IMR-90 (cell line): ENCODE results near the gene CEP70. TPM values are rescaled to one million over a fixed set of nuclear protein-coding genes. Genes with fewer than 3 reads are reported as not detected.

Experiments used
- ATAC-seq: fragments of 200-7000 bp; cut with Tn5 transposase; 2 replicates; pipeline ENCODE4 v1.9.1; 2020; ENCODE audit warnings: low read depth, mild to moderate bottlenecking, moderate library complexity
- BruUV-seq: library from RNA; stranded (reverse); fragments of 400-500 nt; replicated peaks from 2 replicates; lab custom pipeline; 2021; lab: Mats Ljungman, UMichigan
- CTCF ChIA-PET: fragments of 300-600 bp; formaldehyde crosslinking; extraction: SDS; loops from one replicate; lab custom pipeline; 2021; ENCODE audit warnings: antibody characterized with exemption; lab: Yijun Ruan, JAX
- POLR2A ChIA-PET: fragments of 300-600 bp; sonication (Branson Sonifier 250); formaldehyde crosslinking; loops from one replicate; lab custom pipeline; 2022; ENCODE audit warnings: antibody characterized with exemption; ENCODE audit not compliant: unreplicated experiment; lab: Charles Lee
- DNase-seq: peaks from one replicate; pipeline ENCODE4 v3.0.0; 2013
- H2AFZ ChIP-seq: replicated peaks from 2 replicates; pipeline ENCODE3; 2013; ENCODE audit warnings: low read length, mild to moderate bottlenecking; ENCODE audit not compliant: poor library complexity
- H2AK5ac ChIP-seq: 2 replicates; pipeline ENCODE4 v1.6.1; 2013; ENCODE audit warnings: low read depth, low read length, inconsistent platforms
- H2AK9ac ChIP-seq: replicated peaks from 2 replicates; pipeline ENCODE3; 2013; ENCODE audit warnings: mild to moderate bottlenecking, low read depth, low read length, moderate library complexity; ENCODE audit not compliant: poor library complexity
- H2BK120ac ChIP-seq: 2 replicates; pipeline ENCODE4 v1.6.1; 2013; ENCODE audit warnings: low read depth, low read length, inconsistent platforms
- H2BK15ac ChIP-seq: 3 replicates; pipeline ENCODE4 v1.6.1; 2013; ENCODE audit warnings: low read depth, low read length, inconsistent platforms
- H2BK20ac ChIP-seq: 2 replicates; pipeline ENCODE4 v1.6.1; 2013; ENCODE audit warnings: low read depth, mild to moderate bottlenecking, inconsistent platforms, low read length, moderate library complexity
- H2BK5ac ChIP-seq: 2 replicates; pipeline ENCODE4 v1.6.1; 2013; ENCODE audit warnings: mild to moderate bottlenecking, low read depth, low read length, inconsistent platforms; ENCODE audit not compliant: poor library complexity, severe bottlenecking
- H3K14ac ChIP-seq: replicated peaks from 2 replicates; pipeline ENCODE4 v1.6.1; 2013; ENCODE audit warnings: low read depth, low read length, inconsistent platforms
- H3K18ac ChIP-seq: 2 replicates; pipeline ENCODE4 v1.6.1; 2013; ENCODE audit warnings: low read depth, low read length, control low read depth
- H3K23ac ChIP-seq: 2 replicates; pipeline ENCODE4 v1.6.1; 2013; ENCODE audit warnings: low read depth, low read length, inconsistent platforms
- H3K27ac ChIP-seq: 2 replicates; pipeline ENCODE4 v1.5.1; 2013; ENCODE audit warnings: mild to moderate bottlenecking, control low read depth, low read length; ENCODE audit not compliant: insufficient read depth
- H3K27me3 ChIP-seq: 2 replicates; pipeline ENCODE4 v1.6.1; 2013; ENCODE audit warnings: low read length; ENCODE audit not compliant: control insufficient read depth, insufficient read depth
- H3K36me3 ChIP-seq: 2 replicates; pipeline ENCODE4 v1.6.1; 2013; ENCODE audit warnings: low read length, mixed read lengths; ENCODE audit not compliant: control insufficient read depth, insufficient read depth
- H3K4ac ChIP-seq: 2 replicates; pipeline ENCODE4 v1.6.1; 2013; ENCODE audit warnings: low read depth, low read length, inconsistent platforms
- H3K4me1 ChIP-seq: 2 replicates; pipeline ENCODE4 v1.6.1; 2013; ENCODE audit warnings: low read length, mixed read lengths; ENCODE audit not compliant: control insufficient read depth, insufficient read depth
- H3K4me2 ChIP-seq: 2 replicates; pipeline ENCODE4 v1.6.1; 2013; ENCODE audit warnings: low read depth, mild to moderate bottlenecking, control low read depth, low read length, moderate library complexity
- H3K4me3 ChIP-seq: 2 replicates; pipeline ENCODE4 v1.5.1; 2013; ENCODE audit warnings: low read depth, mild to moderate bottlenecking, control low read depth, low read length, moderate library complexity; ENCODE audit not compliant: insufficient read depth
- H3K56ac ChIP-seq: 2 replicates; pipeline ENCODE4 v1.6.1; 2013; ENCODE audit warnings: low read length, inconsistent platforms; ENCODE audit not compliant: insufficient read depth; ENCODE audit errors: extremely low read depth
- H3K79me1 ChIP-seq, 2 experiments: 2 replicates each; pipeline ENCODE4 v1.6.1; 2013; ENCODE audit warnings: low read length in 2 of 2, inconsistent platforms in 1 of 2, low read depth in 1 of 2
- H3K9ac ChIP-seq: 2 replicates; pipeline ENCODE4 v1.6.1; 2013; ENCODE audit warnings: low read depth, low read length, control low read depth
- H3K9me1 ChIP-seq: 2 replicates; pipeline ENCODE4 v1.6.1; 2013; ENCODE audit warnings: low read length, inconsistent platforms; ENCODE audit not compliant: insufficient read depth
- H3K9me3 ChIP-seq: 2 replicates; pipeline ENCODE4 v1.6.1; 2013; ENCODE audit warnings: low read length; ENCODE audit not compliant: control insufficient read depth, insufficient read depth
- H4K20me1 ChIP-seq: 2 replicates; pipeline ENCODE4 v1.6.1; 2013; ENCODE audit warnings: low read length, inconsistent platforms; ENCODE audit not compliant: insufficient read depth
- H4K5ac ChIP-seq: 2 replicates; pipeline ENCODE4 v1.6.1; 2013; ENCODE audit warnings: mild to moderate bottlenecking, low read depth, low read length, control low read depth
- H4K8ac ChIP-seq, 2 experiments: 2 replicates each; pipeline ENCODE4 v1.6.1; 2013; ENCODE audit warnings: low read depth in 2 of 2, low read length in 2 of 2, control low read depth in 1 of 2, inconsistent platforms in 1 of 2
- H4K91ac ChIP-seq: 2 replicates; pipeline ENCODE4 v1.6.1; 2013; ENCODE audit warnings: low read depth, low read length, inconsistent platforms; ENCODE audit not compliant: insufficient read depth
- BHLHE40 ChIP-seq: fragments of 150-350 bp; IDR thresholded peaks from 2 replicates; pipeline ENCODE4 v1.6.1; 2016; ENCODE audit warnings: mild to moderate bottlenecking, low read depth, low read length
- CEBPB ChIP-seq: IDR thresholded peaks from 2 replicates; pipeline ENCODE4 v1.6.1; 2012; ENCODE audit warnings: low read depth, low read length, improper control_type of control experiment
- CHD1 ChIP-seq: IDR thresholded peaks from 2 replicates; pipeline ENCODE4 v1.6.1; 2012; ENCODE audit warnings: low read depth, low read length, improper control_type of control experiment
- FOS ChIP-seq: fragments of 150-350 bp; IDR thresholded peaks from 2 replicates; pipeline ENCODE4 v1.6.1; 2016; ENCODE audit warnings: low read depth, low read length
- MAFK ChIP-seq: IDR thresholded peaks from 2 replicates; pipeline ENCODE4 v1.6.1; 2012; ENCODE audit warnings: low read depth, low read length, improper control_type of control experiment
- MAZ ChIP-seq: IDR thresholded peaks from 2 replicates; pipeline ENCODE4 v1.6.1; 2012; ENCODE audit warnings: low read depth, mild to moderate bottlenecking, low read length, improper control_type of control experiment, moderate library complexity, borderline replicate concordance
- MXI1 ChIP-seq: IDR thresholded peaks from 2 replicates; pipeline ENCODE4 v1.6.1; 2012; ENCODE audit warnings: low read depth, mild to moderate bottlenecking, low read length, moderate library complexity, borderline replicate concordance
- NFE2L2 ChIP-seq: fragments of 150-350 bp; IDR thresholded peaks from 2 replicates; pipeline ENCODE4 v1.6.1; 2016; ENCODE audit warnings: low read depth, mild to moderate bottlenecking, low read length
- POLR2A ChIP-seq: IDR thresholded peaks from 2 replicates; pipeline ENCODE4 v1.6.1; 2012; ENCODE audit warnings: mild to moderate bottlenecking, low read depth, low read length
- RAD21 ChIP-seq: IDR thresholded peaks from 2 replicates; pipeline ENCODE4 v1.6.1; 2012; ENCODE audit warnings: low read length, improper control_type of control experiment
- RCOR1 ChIP-seq: IDR thresholded peaks from 2 replicates; pipeline ENCODE4 v1.6.1; 2012; ENCODE audit warnings: mild to moderate bottlenecking, low read length, improper control_type of control experiment; ENCODE audit not compliant: insufficient replicate concordance
- RFX5 ChIP-seq: IDR thresholded peaks from 2 replicates; pipeline ENCODE4 v1.8.0; 2012; ENCODE audit warnings: low read depth, mild to moderate bottlenecking, low read length, moderate library complexity
- SMC3 ChIP-seq: fragments of 150-350 bp; IDR thresholded peaks from 2 replicates; pipeline ENCODE4 v1.6.1; 2016; ENCODE audit warnings: low read depth, mild to moderate bottlenecking, antibody characterized with exemption, low read length, moderate library complexity
- WGBS, 2 experiments: methylation state at CpG; one replicate each; pipeline versions ENCODE4 v1.1.5 to v1.1.7; 2013; ENCODE audit warnings: missing lambda C conversion rate in 2 of 2; ENCODE audit not compliant: insufficient read length in 1 of 2; ENCODE audit errors: extremely low coverage in 2 of 2; 5-methylcytosine and 5-hydroxymethylcytosine counted together
- dilution Hi-C: fragments of 300-500 bp; cut with HindIII; formaldehyde crosslinking; loops from one replicate; pipeline ENCODE4 v1.14.3; 2018; ENCODE audit warnings: low sequenced_read_pairs; ENCODE audit not compliant: unreplicated experiment
- in situ Hi-C: fragments of 300-500 bp; cut with MboI; formaldehyde crosslinking; loops from 3 replicates; pipeline ENCODE4 v1.14.3; 2019; ENCODE audit warnings: low sequenced_read_pairs, inconsistent platforms, mixed read lengths
- intact Hi-C: fragments of 100-400 bp; cut with micrococcal nuclease; formaldehyde crosslinking; loops from 2 replicates; pipeline ENCODE4 v1.10.0; 2022
- polyA plus RNA-seq, 3 experiments: library from polyadenylated mRNA; depleted of rRNA; stranded (reverse); fragments of >200 nt; gene quantifications; 2 replicates each; pipeline ENCODE4 v1.2.3, GENCODE V29; 2012; ENCODE audit warnings: low replicate concordance in 1 of 3
- total RNA-seq: library from RNA; depleted of rRNA; stranded (reverse); fragments of >200 nt; gene quantifications from 2 replicates; pipeline ENCODE4 v1.2.3, GENCODE V29; 2012
- TF ChIP-seq, protein P1 (sequence below): conservative IDR thresholded peaks from 2 replicates; pipeline ENCODE4 v1.5.1; 2012; ENCODE audit warnings: mild to moderate bottlenecking, low read depth, low read length, improper control_type of control experiment
- TF ChIP-seq, protein P2 (sequence below): fragments of 150-350 bp; IDR thresholded peaks from 2 replicates; pipeline ENCODE4 v1.6.1; 2016; ENCODE audit warnings: low read depth, mild to moderate bottlenecking, low read length, moderate library complexity, borderline replicate concordance
- TF ChIP-seq, protein P3 (sequence below): fragments of 150-350 bp; IDR thresholded peaks from 2 replicates; pipeline ENCODE4 v1.6.1; 2017; ENCODE audit warnings: mild to moderate bottlenecking, antibody characterized with exemption, low read length, low read depth

The CEP70 gene
- total and polyA plus RNA-seq, 2 of the 4 experiments (the other 2 are of a cell fraction), result 4.6 to 11.1 TPM

DNA sequence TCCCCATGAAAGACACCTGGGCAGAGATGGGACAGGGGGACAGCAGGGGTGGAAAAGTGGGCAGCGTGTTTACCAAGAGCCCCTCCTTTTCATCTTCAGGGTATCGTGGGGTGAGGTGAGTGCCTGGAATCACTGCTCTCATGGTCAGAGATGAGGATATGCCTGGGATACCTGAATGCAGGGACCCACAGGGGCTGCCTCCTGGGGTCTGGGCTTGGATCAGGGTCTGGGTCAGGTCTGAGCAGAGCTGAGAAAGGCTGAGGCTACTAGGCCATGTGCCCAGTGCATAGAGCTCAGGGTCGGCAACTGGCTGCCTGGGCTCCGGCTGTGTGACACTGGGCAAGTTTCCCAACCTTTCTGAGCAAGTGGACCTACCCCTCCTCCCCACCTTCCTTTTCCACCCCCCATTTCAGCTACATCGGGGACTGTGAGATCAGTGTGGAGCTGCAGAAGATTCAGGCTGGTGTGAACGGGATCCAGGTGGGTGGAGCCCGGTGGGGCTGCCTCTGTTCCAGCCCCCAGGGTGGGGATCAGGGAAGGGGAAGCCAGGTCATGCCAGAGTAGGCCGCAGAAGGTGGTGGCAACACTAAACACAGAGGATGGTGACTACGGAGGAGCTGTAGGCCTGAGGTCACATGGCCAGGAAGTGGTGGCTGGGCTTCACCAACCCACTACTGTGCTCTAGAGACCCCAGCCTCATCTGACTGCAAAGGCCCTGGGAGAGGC, 135.1 kb downstream of the CEP70 start:
- no peak overlapping the region for H4K91ac ChIP-seq
- ATAC-seq, result no peak
- no peak overlapping the region for H3K4me2 ChIP-seq
- no peak overlapping the region for H2AFZ ChIP-seq
- H3K36me3 ChIP-seq, result no peaks in the 10 kb centered on the region
- no peak overlapping the region for H3K23ac ChIP-seq
- CTCF ChIA-PET, result interaction anchor here (0.5 to 1.9 kb wide), 2 partner anchors 20 to 123 kb away, joined by 4 to 6 read pairs; no protein-coding TSS in a partner anchor
- no peak overlapping the region for H2BK5ac ChIP-seq
- TF ChIP-seq CHD1 (no peak), RAD21 (no peak), RFX5 (no peak), NFE2L2 (no peak), CEBPB (no peak), SMC3 (no peak), BHLHE40 (no peak), MAFK (no peak), POLR2A (no peak), MXI1 (no peak), RCOR1 (no peak), MAZ (no peak), FOS (no peak)
- TF ChIP-seq, protein P1, sequence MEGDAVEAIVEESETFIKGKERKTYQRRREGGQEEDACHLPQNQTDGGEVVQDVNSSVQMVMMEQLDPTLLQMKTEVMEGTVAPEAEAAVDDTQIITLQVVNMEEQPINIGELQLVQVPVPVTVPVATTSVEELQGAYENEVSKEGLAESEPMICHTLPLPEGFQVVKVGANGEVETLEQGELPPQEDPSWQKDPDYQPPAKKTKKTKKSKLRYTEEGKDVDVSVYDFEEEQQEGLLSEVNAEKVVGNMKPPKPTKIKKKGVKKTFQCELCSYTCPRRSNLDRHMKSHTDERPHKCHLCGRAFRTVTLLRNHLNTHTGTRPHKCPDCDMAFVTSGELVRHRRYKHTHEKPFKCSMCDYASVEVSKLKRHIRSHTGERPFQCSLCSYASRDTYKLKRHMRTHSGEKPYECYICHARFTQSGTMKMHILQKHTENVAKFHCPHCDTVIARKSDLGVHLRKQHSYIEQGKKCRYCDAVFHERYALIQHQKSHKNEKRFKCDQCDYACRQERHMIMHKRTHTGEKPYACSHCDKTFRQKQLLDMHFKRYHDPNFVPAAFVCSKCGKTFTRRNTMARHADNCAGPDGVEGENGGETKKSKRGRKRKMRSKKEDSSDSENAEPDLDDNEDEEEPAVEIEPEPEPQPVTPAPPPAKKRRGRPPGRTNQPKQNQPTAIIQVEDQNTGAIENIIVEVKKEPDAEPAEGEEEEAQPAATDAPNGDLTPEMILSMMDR, result no peak
- TF ChIP-seq, protein P2, sequence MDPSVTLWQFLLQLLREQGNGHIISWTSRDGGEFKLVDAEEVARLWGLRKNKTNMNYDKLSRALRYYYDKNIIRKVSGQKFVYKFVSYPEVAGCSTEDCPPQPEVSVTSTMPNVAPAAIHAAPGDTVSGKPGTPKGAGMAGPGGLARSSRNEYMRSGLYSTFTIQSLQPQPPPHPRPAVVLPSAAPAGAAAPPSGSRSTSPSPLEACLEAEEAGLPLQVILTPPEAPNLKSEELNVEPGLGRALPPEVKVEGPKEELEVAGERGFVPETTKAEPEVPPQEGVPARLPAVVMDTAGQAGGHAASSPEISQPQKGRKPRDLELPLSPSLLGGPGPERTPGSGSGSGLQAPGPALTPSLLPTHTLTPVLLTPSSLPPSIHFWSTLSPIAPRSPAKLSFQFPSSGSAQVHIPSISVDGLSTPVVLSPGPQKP, result no peak
- TF ChIP-seq, protein P3, sequence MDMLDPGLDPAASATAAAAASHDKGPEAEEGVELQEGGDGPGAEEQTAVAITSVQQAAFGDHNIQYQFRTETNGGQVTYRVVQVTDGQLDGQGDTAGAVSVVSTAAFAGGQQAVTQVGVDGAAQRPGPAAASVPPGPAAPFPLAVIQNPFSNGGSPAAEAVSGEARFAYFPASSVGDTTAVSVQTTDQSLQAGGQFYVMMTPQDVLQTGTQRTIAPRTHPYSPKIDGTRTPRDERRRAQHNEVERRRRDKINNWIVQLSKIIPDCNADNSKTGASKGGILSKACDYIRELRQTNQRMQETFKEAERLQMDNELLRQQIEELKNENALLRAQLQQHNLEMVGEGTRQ, result no peak
- H3K9ac ChIP-seq, result no peak overlapping the region
- no peak overlapping the region for H3K4ac ChIP-seq
- H2AK9ac ChIP-seq, result no peak overlapping the region
- H3K4me3 ChIP-seq, result no peak overlapping the region
- H3K79me1 ChIP-seq, result no peaks in the 10 kb centered on the region
- H4K5ac ChIP-seq, result no peak overlapping the region
- no peaks in the 10 kb centered on the region for H3K9me1 ChIP-seq
- POLR2A ChIA-PET, result no interaction called here
- BruUV-seq, result no TSS peak
- H3K9me3 ChIP-seq, result no peaks in the 10 kb centered on the region
- in situ Hi-C loops (no loop called here), dilution Hi-C loops (no loop called here), intact Hi-C loops (no loop called here)
- no peaks in the 10 kb centered on the region for H4K20me1 ChIP-seq
- no peak overlapping the region for H3K14ac ChIP-seq
- no peaks in the 10 kb centered on the region for H3K4me1 ChIP-seq
- no peak overlapping the region for H3K56ac ChIP-seq
- H2BK120ac ChIP-seq, result no peak overlapping the region
- peaks cover 10% of the 10 kb centered on the region for H3K27me3 ChIP-seq
- WGBS, 2 experiments, result no CpG with 5 or more reads among the region's 9 CpGs
- H3K18ac ChIP-seq, result no peak overlapping the region
- no peak for DNase-seq
- H2AK5ac ChIP-seq, result no peak overlapping the region
- H3K27ac ChIP-seq, result no peak overlapping the region
- no peak overlapping the region for H4K8ac ChIP-seq
- H2BK20ac ChIP-seq, result no peak overlapping the region
- no peak overlapping the region for H2BK15ac ChIP-seq
